Thoracic aorta (tissue), 2 donors: ENCODE results near the gene CARS2. TPM values are rescaled to one million over a fixed set of nuclear protein-coding genes. Genes with fewer than 3 reads are reported as not detected.
A peak's percentile ranks its signal among the peaks of the same experiment; 100 is the strongest.

Experiments
- ATAC-seq: fragments of 150-250 bp; one replicate; pipeline ENCODE4 v1.8.0; 2017; ENCODE audit warnings: low read depth; ENCODE audit not compliant: insufficient number of reproducible peaks, low FRiP score
- DNase-seq: peaks from one replicate; pipeline ENCODE4 v3.0.0-alpha.2; 2020; ENCODE audit warnings: low spot score
- H3K27ac ChIP-seq, 2 donors: fragments of 200-600 bp; sonication (generic); 1 replicate in 1 of 2; 2 replicates in 1 of 2; pipeline ENCODE4 v1.5.1; 2016; ENCODE audit warnings: mild to moderate bottlenecking in 2 of 2, moderate library complexity in 2 of 2
- H3K27me3 ChIP-seq: fragments of 200-600 bp; sonication (generic); replicated peaks from 2 replicates; pipeline ENCODE4 v1.6.0; 2016; ENCODE audit warnings: mild to moderate bottlenecking; ENCODE audit not compliant: insufficient read depth
- H3K36me3 ChIP-seq: fragments of 200-600 bp; sonication (generic); one replicate; pipeline ENCODE4 v1.5.1; 2016
- H3K4me1 ChIP-seq, 2 donors: fragments of 200-600 bp; sonication (generic); 1 replicate in 1 of 2; 2 replicates in 1 of 2; pipeline versions ENCODE4 v1.5.1 to v1.6.0; 2016; ENCODE audit warnings: low read depth in 2 of 2, mild to moderate bottlenecking in 1 of 2; ENCODE audit not compliant: control insufficient read depth in 1 of 2
- H3K4me3 ChIP-seq: fragments of 200-600 bp; sonication (generic); 2 replicates; pipeline ENCODE4 v1.5.1; 2016; ENCODE audit warnings: mild to moderate bottlenecking
- H3K9me3 ChIP-seq: fragments of 200-600 bp; sonication (generic); 2 replicates; pipeline ENCODE4 v1.5.1; 2016
- CTCF ChIP-seq: fragments of 200-600 bp; sonication (generic); IDR thresholded peaks from one replicate; pipeline ENCODE4 v1.5.1; 2019; ENCODE audit warnings: antibody characterized with exemption
- total RNA-seq, 2 donors: library from RNA; depleted of rRNA; stranded (reverse); fragments of >200 nt; gene quantifications; one replicate each; pipeline versions ENCODE4 v1.1.0 to v1.2.3, GENCODE V29; 2016

CARS2 gene
- total RNA-seq, 2 donors from 2014 or later, result 45.9 to 70.4 TPM

- DNase-seq, result no peak
- no peaks in the 10 kb centered on the region for H3K27me3 ChIP-seq
- no peaks in the 10 kb centered on the region for H3K9me3 ChIP-seq
- no peak overlapping the region for H3K4me3 ChIP-seq
- peaks cover 33% of the 10 kb centered on the region for H3K36me3 ChIP-seq
- no peak for TF ChIP-seq CTCF
- H3K4me1 ChIP-seq, result peaks cover 0 to 18% of the 10 kb centered on the region in 2 donors
- no peak for ATAC-seq
- no peak overlapping the region for H3K27ac ChIP-seq
These were observed 62.0 kb downstream of the CARS2 start for GRCh38 chr13:110643768-110644421.

GRCh38 chr13:110643324-110643723 lies 62.6 kb downstream of the CARS2 start:
- no peak for TF ChIP-seq CTCF
- peaks cover 37% of the 10 kb centered on the region for H3K36me3 ChIP-seq
- peaks cover 0 to 18% of the 10 kb centered on the region in 2 donors for H3K4me1 ChIP-seq
- H3K9me3 ChIP-seq, result no peaks in the 10 kb centered on the region
- H3K27ac ChIP-seq, result no peak overlapping the region
- no peaks in the 10 kb centered on the region for H3K27me3 ChIP-seq
- no peak for ATAC-seq
- no peak for DNase-seq
- no peak overlapping the region for H3K4me3 ChIP-seq

- no peak for DNase-seq
- Histone ChIP-seq H3K9me3 (no peaks in the 10 kb centered on the region), H3K36me3 (peaks cover 46% of the 10 kb centered on the region), H3K4me1 (peaks cover 0 to 18% of the 10 kb centered on the region in 2 donors), H3K27ac (no peak overlapping the region), H3K4me3 (no peak overlapping the region), H3K27me3 (no peaks in the 10 kb centered on the region)
- no peak for TF ChIP-seq CTCF
- no peak for ATAC-seq
These were observed 63.5 kb downstream of the CARS2 start for GRCh38 chr13:110642291-110642981.

- peaks cover 57% of the 10 kb centered on the region for H3K36me3 ChIP-seq
- no peaks in the 10 kb centered on the region for H3K9me3 ChIP-seq
- no peak overlapping the region for H3K27ac ChIP-seq
- DNase-seq (no peak), ATAC-seq (no peak)
- H3K4me1 ChIP-seq, result peaks cover 0 to 18% of the 10 kb centered on the region in 2 donors
- no peak for TF ChIP-seq CTCF
- no peaks in the 10 kb centered on the region for H3K27me3 ChIP-seq
- H3K4me3 ChIP-seq, result no peak overlapping the region
These were observed 64.6 kb downstream of the CARS2 start for GRCh38 chr13:110641055-110642015.

- Histone ChIP-seq H3K9me3 (no peaks in the 10 kb centered on the region), H3K4me1 (peaks cover 0 to 18% of the 10 kb centered on the region in 2 donors), H3K27ac (peak overlapping the region in 1 of 2 donors; percentile 18), H3K27me3 (no peaks in the 10 kb centered on the region), H3K4me3 (no peak overlapping the region), H3K36me3 (peaks cover 62% of the 10 kb centered on the region)
- no peak for TF ChIP-seq CTCF
- DNase-seq (no peak), ATAC-seq (no peak)
These were observed 65.3 kb downstream of the CARS2 start for GRCh38 chr13:110640591-110641029.
